Lower leg skin (tissue), 4 donors: ENCODE data around the gene LGR6. TPM values are rescaled to one million over a fixed set of nuclear protein-coding genes. Genes with fewer than 3 reads are reported as not detected.

ENCODE experiments used
- DNase-seq, 2 donors: peaks; one replicate each; pipeline ENCODE4 v3.0.0-alpha.2; 2019; ENCODE audit warnings: low spot score in 2 of 2
- H3K4me3 ChIP-seq: fragments of 200-600 bp; sonication (generic); 2 replicates; pipeline ENCODE4 v1.5.1; 2017; ENCODE audit warnings: mild to moderate bottlenecking, low read depth; ENCODE audit not compliant: poor library complexity, severe bottlenecking
- POLR2A ChIP-seq, 2 donors: fragments of 450-650 bp; IDR thresholded peaks; one replicate each; pipeline ENCODE4 v1.6.1; 2016 to 2017; ENCODE audit warnings: antibody characterized with exemption in 2 of 2, mild to moderate bottlenecking in 1 of 2, moderate library complexity in 1 of 2
- WGBS, 2 donors: methylation state at CpG; one replicate each; pipeline ENCODE4 v1.1.5; 2018; 5-methylcytosine and 5-hydroxymethylcytosine counted together
- intact Hi-C: fragments of 100-400 bp; cut with DNase I; formaldehyde crosslinking; loops from one replicate; pipeline ENCODE4 v1.15.0; 2023; ENCODE audit warnings: low total_unique reads
- total RNA-seq, 4 donors: library from RNA; depleted of rRNA; stranded (reverse); fragments of >200 nt; gene quantifications; one replicate each; pipeline ENCODE4 v1.1.0, GENCODE V29; 2016
- TF ChIP-seq, protein P1 (sequence below), 3 donors: fragments of 450-650 bp; IDR thresholded peaks; one replicate each; pipeline ENCODE4 v1.5.1; 2016; ENCODE audit warnings: antibody characterized with exemption in 3 of 3, mild to moderate bottlenecking in 3 of 3, moderate library complexity in 2 of 3

LGR6 gene
- total RNA-seq, 4 donors from 2014 or later: 0.39 to 4.4 (median 1.8) TPM

DNA sequence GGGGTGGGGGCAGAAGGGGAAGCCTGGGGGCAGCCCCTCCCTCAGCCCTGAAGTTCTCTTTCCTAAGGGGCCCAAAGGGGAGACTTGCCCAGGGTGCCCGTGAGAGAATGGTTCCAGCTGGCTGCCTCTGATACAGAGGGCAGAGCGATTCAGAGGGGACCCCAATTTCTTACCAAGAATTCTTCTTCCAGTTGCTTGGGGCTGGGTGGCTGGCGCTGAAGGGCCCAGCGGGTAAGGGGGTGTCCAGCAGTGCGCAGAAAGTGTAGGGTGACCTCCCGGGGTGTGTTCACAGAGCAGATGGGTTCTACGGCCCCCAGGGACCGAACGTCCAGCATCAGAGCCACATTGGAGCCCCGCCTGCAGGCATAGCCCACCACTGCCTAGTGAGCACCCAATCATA lies 35.7 kb upstream of the LGR6 start:
- intact Hi-C loops: no loop called here
- no peak for DNase-seq
- TF ChIP-seq, protein P1, sequence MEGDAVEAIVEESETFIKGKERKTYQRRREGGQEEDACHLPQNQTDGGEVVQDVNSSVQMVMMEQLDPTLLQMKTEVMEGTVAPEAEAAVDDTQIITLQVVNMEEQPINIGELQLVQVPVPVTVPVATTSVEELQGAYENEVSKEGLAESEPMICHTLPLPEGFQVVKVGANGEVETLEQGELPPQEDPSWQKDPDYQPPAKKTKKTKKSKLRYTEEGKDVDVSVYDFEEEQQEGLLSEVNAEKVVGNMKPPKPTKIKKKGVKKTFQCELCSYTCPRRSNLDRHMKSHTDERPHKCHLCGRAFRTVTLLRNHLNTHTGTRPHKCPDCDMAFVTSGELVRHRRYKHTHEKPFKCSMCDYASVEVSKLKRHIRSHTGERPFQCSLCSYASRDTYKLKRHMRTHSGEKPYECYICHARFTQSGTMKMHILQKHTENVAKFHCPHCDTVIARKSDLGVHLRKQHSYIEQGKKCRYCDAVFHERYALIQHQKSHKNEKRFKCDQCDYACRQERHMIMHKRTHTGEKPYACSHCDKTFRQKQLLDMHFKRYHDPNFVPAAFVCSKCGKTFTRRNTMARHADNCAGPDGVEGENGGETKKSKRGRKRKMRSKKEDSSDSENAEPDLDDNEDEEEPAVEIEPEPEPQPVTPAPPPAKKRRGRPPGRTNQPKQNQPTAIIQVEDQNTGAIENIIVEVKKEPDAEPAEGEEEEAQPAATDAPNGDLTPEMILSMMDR (IDR thresholded peaks at IDR 0.05): no peak
- no peak for TF ChIP-seq POLR2A (IDR thresholded peaks at IDR 0.05)
- WGBS, 2 donors: 93 to 95% methylated on average over 9 to 10 of the region's 10 CpGs
- no peak overlapping the region for H3K4me3 ChIP-seq

DNA sequence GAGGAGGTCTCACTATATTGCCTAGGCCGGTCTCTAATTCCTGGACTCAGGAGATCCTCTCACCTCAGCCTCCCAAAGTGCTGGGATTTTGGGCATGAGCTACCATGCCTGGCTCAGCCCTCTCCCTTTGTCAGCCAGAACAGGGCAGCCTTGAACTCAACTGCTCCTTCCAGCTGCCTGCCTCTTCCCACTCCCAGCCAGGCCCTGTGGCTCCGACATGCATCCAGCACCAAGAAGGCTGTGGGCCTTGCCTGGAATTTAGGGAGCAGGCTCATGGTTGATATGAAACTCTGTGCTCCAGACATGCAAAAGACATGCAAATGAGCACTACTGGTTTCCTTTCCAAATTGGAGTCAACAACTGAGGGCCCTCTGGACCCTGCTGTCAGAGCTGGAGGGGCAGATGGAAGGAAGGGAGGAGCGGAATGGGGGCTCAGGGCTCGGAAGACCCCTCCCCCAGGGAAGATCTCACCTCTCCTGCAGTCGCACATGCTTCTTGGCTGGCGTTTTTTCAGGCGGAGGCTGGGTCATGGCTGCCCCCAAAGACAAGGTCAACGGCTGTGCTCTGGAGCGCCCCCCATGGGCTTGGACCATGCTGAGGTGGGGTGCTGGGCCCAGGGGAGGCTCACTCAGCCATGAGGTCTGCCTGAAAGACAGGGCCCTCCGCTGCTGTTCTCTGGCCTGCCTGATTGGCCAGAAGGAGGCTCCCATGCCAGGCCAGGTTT lies 34.6 kb upstream of the LGR6 start:
- intact Hi-C loops: no loop called here
- TF ChIP-seq POLR2A (IDR thresholded peaks at IDR 0.05): no peak
- TF ChIP-seq, protein P1 (IDR thresholded peaks at IDR 0.05): no peak
- H3K4me3 ChIP-seq: no peak overlapping the region
- DNase-seq: no peak
- 74 to 88% methylated on average over 8 to 10 of the region's 10 CpGs for WGBS, 2 donors

DNA sequence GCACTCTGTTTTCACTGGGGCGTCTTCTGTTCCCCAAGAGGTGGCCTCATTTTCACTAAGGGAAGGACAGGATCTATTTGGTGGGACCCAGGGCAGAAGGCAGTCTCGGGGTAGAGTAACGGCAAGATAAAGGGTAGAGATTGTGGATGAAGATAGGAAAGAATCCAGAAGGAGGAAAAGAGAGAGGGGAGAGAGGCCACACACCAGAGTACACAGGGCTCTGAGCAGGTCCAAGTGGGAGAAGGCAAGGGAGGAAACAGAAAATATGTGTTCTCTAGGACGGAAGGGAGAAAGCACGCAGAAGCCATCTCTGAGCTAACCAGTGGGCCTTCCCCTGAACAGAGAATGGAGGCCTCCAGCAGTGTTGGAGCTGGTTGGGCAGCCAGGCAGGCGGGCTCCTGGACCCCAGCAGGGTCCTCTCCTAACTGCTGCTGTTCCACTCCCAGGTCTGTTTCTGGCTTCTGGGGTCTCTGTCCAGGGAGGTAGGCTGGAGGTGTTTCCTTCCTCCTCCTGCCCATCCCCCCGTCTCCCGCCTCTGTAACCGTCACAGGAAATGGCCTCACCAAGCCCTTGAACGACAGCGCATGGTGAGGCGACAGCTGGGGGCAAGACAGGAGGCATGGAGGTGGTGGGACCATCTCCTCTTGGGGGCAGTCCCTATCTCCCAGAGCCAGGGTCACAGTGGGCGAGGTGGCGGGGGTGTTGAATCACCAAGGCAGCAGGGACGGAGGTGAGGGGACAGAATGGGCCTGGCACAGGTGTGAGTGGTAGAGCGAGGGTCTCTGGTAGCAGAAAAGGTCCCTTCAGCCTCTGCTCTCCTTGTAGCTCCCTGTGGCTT lies 33.8 kb upstream of the LGR6 start:
- no peak for DNase-seq
- 77 to 93% methylated on average over 16 of the region's 16 CpGs for WGBS, 2 donors
- no peak for TF ChIP-seq POLR2A (IDR thresholded peaks at IDR 0.05)
- TF ChIP-seq, protein P1 (IDR thresholded peaks at IDR 0.05): no peak
- no peak overlapping the region for H3K4me3 ChIP-seq
- intact Hi-C loops: no loop called here

DNA sequence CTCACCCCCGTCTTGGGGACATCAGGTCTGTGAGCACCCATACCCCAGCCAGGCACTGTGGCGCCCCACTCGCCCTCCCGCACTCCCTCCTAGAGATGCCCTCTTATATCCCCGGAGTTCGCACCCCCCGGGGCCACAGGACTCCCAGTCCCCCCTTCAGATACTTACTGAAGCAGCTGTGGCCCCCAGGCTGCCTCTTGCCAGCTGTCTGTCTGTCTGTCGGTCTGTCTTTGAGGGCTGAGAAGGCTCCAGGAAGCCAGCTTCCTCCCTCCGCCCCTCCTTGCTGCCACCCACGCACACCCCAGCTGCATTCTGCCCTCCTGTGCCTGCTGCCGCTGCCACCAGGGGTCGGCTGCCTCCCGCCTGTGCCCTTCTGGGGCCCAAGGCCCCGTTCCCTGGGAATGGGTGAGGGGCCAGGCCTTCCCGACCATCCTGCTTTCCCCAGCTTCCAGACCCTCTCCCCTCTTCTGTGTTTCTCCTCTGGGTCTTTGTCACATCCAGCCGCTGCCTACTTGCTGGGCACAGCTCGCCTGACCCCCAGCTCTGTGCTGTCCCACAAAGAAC lies 33.1 kb upstream of the LGR6 start, which contains the start of gene PTPN7:
Gene PTPN7, minus strand, starts transcription at position 226 of the 564 bp plus-strand sequence. CDS start 1,200 bp downstream, outside the sequence.
- intact Hi-C loops: no loop called here
- no peak for DNase-seq
- TF ChIP-seq POLR2A (IDR thresholded peaks at IDR 0.05): no peak
- TF ChIP-seq, protein P1 (IDR thresholded peaks at IDR 0.05): no peak
- 75 to 79% methylated on average over 17 of the region's 17 CpGs for WGBS, 2 donors
- no peak within 1 kb of the TSS for H3K4me3 ChIP-seq

DNA sequence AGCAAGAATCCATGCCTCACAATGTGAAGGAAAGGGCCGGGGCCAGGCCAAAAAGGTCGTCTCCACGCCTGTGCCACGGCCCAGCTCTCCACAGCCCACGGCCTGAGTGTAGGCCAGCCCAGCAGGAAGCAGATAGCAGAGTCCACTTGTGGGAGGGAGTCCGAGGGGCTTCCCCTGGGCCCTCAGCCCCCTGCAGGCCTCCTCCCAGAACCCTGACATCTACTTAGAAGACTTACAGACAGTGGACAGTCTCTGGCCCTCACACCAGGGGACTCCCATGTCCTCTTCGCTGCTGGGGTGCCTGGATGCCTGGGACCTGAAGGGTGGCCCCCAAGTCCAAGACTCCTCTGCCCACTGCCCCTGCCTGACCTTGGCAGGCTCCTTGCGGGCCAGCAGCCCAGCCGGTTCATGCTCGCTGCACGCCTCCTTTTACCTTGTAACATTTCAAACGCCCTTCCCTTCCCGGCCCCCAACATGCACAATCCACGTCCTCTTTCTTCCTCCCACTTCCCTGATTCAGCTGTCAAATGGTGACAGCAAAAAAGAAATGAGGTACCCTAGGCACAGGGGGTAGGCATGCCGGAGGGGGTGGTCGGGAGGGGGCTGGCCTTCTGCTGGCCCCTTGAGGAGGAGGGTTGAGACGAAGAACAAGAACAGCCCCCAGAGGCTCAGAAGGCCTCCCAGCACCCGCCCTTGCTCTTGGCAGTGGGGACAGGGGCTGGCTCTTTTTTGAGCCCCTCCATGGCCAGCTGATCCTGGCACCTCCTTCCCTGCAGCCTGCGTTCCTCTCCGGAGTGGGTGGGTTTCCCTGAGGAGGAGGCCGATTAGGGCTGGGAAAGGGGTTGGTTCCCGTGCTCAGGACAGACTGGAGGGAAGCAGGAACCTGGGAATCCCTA lies 32.2 kb upstream of the LGR6 start:
- TF ChIP-seq, protein P1 (IDR thresholded peaks at IDR 0.05): no peak
- TF ChIP-seq POLR2A (IDR thresholded peaks at IDR 0.05): no peak
- intact Hi-C loops: no loop called here
- DNase-seq: no peak
- 70 to 84% methylated on average over 21 of the region's 22 CpGs for WGBS, 2 donors
- no peak overlapping the region for H3K4me3 ChIP-seq
